ENCODE results near the gene COL9A3. TPM values are rescaled to one million over a fixed set of nuclear protein-coding genes. Genes with fewer than 3 reads are reported as not detected.
"Not testable (repeated sequence)": the region's sequence is repeated elsewhere in the genome, so short reads cannot be mapped to it uniquely, and the experiment has no call there.

COL9A3 gene
- total RNA-seq, 1 donor from 2014 or later: 2.1 TPM

GRCh38 chr20:62850333-62850974 lies 33.6 kb downstream of the COL9A3 start:
- no peaks in the 10 kb centered on the region for H3K9me3 ChIP-seq (replicated peaks)
- H3K4me1 ChIP-seq: peaks cover 3% of the 10 kb centered on the region
- no peak overlapping the region for H3K4me3 ChIP-seq
- no peak overlapping the region for H3K27ac ChIP-seq (replicated peaks)
- H3K27me3 ChIP-seq (ENCODE audit: low read depth): no peaks in the 10 kb centered on the region
- TF ChIP-seq CTCF (IDR thresholded peaks at IDR 0.05; ENCODE audit: borderline replicate concordance): no peak
- H3K36me3 ChIP-seq: peaks cover 34% of the 10 kb centered on the region
- no peak for DNase-seq
- intact Hi-C loops (cut with micrococcal nuclease): no loop called here

GRCh38 chr20:62852196-62852595 lies 35.3 kb downstream of the COL9A3 start:
- no peak for DNase-seq
- intact Hi-C loops (cut with micrococcal nuclease): no loop called here

GRCh38 chr20:62852841-62853240 lies 36.0 kb downstream of the COL9A3 start:
- Histone ChIP-seq H3K4me1 (no peaks in the 10 kb centered on the region), H3K27me3 (ENCODE audit: low read depth) (no peaks in the 10 kb centered on the region), H3K27ac (replicated peaks) (no peak overlapping the region), H3K9me3 (replicated peaks) (no peaks in the 10 kb centered on the region), H3K36me3 (peaks cover 42% of the 10 kb centered on the region), H3K4me3 (no peak overlapping the region)
- intact Hi-C loops (cut with micrococcal nuclease): no loop called here
- DNase-seq: no peak
- TF ChIP-seq CTCF (IDR thresholded peaks at IDR 0.05; ENCODE audit: borderline replicate concordance): no peak

More at GRCh38 chr20:62852196-62852595, 35.3 kb downstream of the COL9A3 start:
- no peak overlapping the region for H3K4me3 ChIP-seq
- H3K9me3 ChIP-seq (replicated peaks): no peaks in the 10 kb centered on the region
- no peaks in the 10 kb centered on the region for H3K27me3 ChIP-seq (ENCODE audit: low read depth)
- peaks cover 3% of the 10 kb centered on the region for H3K4me1 ChIP-seq
- H3K27ac ChIP-seq (replicated peaks): no peak overlapping the region
- peaks cover 39% of the 10 kb centered on the region for H3K36me3 ChIP-seq
- no peak for TF ChIP-seq CTCF (IDR thresholded peaks at IDR 0.05; ENCODE audit: borderline replicate concordance)

- H3K27ac ChIP-seq (replicated peaks); H3K27me3 ChIP-seq (ENCODE audit: low read depth); H3K4me3 ChIP-seq; H3K4me1 ChIP-seq; intact Hi-C loops (cut with micrococcal nuclease); H3K9me3 ChIP-seq (replicated peaks); DNase-seq: not testable (repeated sequence)
- H3K36me3 ChIP-seq: peaks cover 42% of the 10 kb centered on the region
Observed at GRCh38 chr20:62853304-62853703, 36.5 kb downstream of the COL9A3 start.

- H3K9me3 ChIP-seq (replicated peaks): no peaks in the 10 kb centered on the region
- H3K27me3 ChIP-seq (ENCODE audit: low read depth): no peaks in the 10 kb centered on the region
- no peak overlapping the region for H3K27ac ChIP-seq (replicated peaks)
- no peaks in the 10 kb centered on the region for H3K4me1 ChIP-seq
- no peak for TF ChIP-seq CTCF (IDR thresholded peaks at IDR 0.05; ENCODE audit: borderline replicate concordance)
- intact Hi-C loops (cut with micrococcal nuclease): no loop called here
- DNase-seq: no peak
- no peak overlapping the region for H3K4me3 ChIP-seq
- peaks cover 42% of the 10 kb centered on the region for H3K36me3 ChIP-seq
Observed at GRCh38 chr20:62854121-62854520, 37.3 kb downstream of the COL9A3 start.

GRCh38 chr20:62855120-62855519 lies 38.3 kb downstream of the COL9A3 start:
- TF ChIP-seq CTCF (IDR thresholded peaks at IDR 0.05; ENCODE audit: borderline replicate concordance): no peak
- intact Hi-C loops (cut with micrococcal nuclease): no loop called here
- Histone ChIP-seq H3K9me3 (replicated peaks) (no peaks in the 10 kb centered on the region), H3K36me3 (peaks cover 42% of the 10 kb centered on the region), H3K27me3 (ENCODE audit: low read depth) (no peaks in the 10 kb centered on the region), H3K4me1 (peaks cover 6% of the 10 kb centered on the region), H3K4me3 (no peak overlapping the region), H3K27ac (replicated peaks) (no peak overlapping the region)
- no peak for DNase-seq

Measured in left ventricle myocardium inferior (tissue), 1 donor.